Activated CD4-positive, alpha-beta T cell treated with anti-CD3 and anti-CD28 coated beads, Interleukin-2, amount 50 U/mL, for 24 hours (primary cell): ENCODE data around the gene OARD1.
"Not testable (repeated sequence)": the region's sequence is repeated elsewhere in the genome, so short reads cannot be mapped to it uniquely, and the experiment has no call there.

ENCODE experiments used
- DNase-seq, 2 donors: peaks; one replicate each; pipeline ENCODE4 v3.0.0-alpha.2; 2020; ENCODE audit warnings: low read depth in 1 of 2, low spot score in 1 of 2

Gene OARD1

GRCh38 chr6:41071923-41072835, at the start of gene OARD1:
Gene OARD1 (minus strand): TSS chr6:41072356. CDS start chr6:41071634, 722 bp downstream.
- DNase-seq = peak; percentile 99 to 100

DNA sequence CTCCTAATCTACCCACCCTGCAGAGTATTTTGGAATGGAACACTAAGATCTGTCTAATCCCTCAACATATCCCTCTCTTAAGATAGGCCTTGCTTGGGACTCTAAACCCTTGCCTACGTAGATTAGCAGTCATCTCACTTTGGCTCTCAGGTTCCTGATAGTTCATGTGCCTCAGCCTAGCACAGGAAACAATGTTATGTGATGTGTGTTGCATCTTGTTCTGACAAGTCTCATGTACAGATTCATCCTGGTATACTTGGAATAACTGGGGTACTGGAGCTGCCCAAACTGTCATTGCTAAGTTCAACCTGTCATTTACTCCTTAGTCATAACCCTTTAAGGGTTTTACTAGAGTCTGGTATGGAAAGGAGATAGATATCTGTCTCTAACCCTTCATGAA, 47.9 kb upstream of the OARD1 start:
- DNase-seq = no peak

DNA sequence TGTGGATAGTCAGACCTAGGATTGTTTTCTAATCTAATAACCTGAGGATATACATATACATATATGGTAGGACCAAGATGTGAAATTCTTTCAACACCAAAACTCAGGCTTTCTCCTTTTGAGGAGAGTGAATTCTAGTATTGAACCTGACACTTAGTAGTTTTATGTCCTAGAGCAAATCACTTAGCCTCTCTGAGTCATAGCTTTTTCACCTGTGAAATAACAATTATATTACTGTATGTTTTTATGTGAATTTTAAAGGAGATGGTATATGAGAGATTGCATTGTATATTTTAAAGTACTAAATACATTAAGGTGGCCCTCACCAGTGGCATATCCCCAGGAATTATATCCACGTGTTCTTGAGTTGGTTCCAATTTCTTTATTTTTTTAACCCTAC, 47.4 kb upstream of the OARD1 start:
- no peak for DNase-seq

DNA sequence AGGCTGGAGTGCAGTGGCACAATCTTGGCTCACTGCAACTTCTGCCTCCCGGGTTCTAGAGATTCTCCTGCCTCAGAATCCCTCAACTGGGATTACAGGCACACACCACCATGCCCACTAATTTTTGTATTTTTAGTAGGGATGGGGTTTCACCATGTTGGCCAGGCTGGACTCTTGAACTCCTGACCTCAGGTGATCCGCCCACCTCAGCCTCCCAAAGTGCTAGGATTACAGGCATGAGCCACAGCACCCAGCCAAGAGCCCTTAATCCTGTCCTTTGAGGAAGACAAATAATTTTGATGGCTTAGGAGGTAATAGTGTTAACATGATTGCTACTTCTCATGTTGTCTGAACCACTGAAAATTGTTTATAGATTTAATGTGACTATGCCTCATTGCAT, 42.9 kb upstream of the OARD1 start:
- DNase-seq = not testable (repeated sequence)

DNA sequence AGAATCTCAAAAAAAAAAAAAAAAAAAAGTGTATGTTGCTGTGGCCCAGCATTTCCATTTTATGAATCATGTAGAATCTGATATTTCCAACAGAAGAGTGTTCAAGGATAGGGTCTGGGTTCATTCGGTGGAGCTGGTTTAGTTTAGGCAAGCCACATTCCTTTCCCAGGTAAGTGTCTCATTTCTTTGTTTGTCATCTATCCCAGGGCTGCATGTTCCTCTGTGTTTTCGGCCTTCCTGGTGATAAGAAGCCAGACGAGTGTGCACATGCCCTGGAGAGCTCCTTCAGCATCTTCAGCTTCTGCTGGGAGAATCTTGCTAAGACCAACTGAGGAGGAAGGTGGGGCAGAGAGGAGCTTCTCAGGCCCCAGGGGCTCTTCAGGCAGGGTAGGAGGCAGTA, 38.9 kb upstream of the OARD1 start:
- no peak for DNase-seq

- no peak for DNase-seq
These were observed 31.7 kb upstream of the OARD1 start for GRCh38 chr6:41103847-41104246.

GRCh38 chr6:41100871-41101287, 28.7 kb upstream of the OARD1 start:
- DNase-seq = no peak

GRCh38 chr6:41098366-41098765, 26.2 kb upstream of the OARD1 start:
- no peak for DNase-seq

GRCh38 chr6:41097467-41098090, 25.4 kb upstream of the OARD1 start:
- DNase-seq = no peak

GRCh38 chr6:41093729-41094128, 21.6 kb upstream of the OARD1 start:
- DNase-seq = no peak

DNA sequence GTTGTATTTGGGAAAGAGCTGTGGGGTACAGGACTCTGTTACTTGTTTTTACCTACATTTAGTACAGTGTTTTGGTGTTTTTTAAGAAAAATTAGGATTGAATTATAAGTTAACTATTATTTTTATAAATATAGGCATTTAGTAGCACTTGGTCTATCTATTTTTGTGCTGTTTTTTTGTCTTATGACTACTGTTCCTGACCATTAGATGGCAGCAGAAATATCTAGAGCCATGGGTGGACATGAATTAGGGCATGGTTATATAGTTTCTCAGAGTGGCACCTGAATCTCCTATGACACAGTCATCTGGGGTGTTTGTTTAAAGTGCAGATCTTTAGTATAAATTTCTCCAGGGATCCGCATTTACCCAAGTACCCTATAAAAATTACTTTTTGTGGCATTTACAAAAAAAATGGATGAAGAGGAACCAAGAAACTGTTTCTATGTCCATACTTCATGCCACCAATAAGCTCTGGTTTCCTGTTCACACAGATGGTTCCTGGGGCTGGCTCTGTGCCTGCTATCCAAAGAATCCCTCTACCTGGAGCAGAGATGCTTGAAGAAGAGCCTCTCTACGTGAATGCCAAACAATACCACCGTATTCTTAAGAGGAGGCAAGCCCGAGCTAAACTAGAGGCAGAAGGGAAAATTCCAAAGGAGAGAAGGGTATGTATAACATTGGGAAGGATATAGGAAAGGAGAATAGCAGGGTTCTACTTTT, 20.4 kb upstream of the OARD1 start:
- no peak for DNase-seq

- DNase-seq = no peak
These were observed 18.9 kb upstream of the OARD1 start for GRCh38 chr6:41090841-41091761.

GRCh38 chr6:41088451-41088850, 16.3 kb upstream of the OARD1 start:
- no peak for DNase-seq

DNA sequence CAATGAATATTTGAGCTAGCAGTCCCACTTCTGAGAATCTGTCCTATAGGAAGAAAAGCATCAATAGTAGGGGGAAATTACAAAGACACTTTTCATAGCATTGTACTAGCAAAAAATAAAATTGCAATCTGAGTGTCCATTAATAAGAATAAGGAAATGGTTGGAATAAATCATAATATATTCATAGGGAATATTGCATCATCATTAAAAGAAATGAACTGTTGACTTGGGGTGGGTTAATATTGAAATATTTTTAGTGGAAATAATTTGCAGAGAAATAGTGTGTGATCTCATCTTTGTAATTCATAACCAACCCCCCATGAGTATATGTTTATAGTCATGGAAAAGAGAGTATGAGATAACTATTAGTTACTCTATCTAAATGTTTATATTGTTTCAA, 13.0 kb upstream of the OARD1 start:
- no peak for DNase-seq

GRCh38 chr6:41083072-41083471, 10.9 kb upstream of the OARD1 start:
- no peak for DNase-seq

DNA sequence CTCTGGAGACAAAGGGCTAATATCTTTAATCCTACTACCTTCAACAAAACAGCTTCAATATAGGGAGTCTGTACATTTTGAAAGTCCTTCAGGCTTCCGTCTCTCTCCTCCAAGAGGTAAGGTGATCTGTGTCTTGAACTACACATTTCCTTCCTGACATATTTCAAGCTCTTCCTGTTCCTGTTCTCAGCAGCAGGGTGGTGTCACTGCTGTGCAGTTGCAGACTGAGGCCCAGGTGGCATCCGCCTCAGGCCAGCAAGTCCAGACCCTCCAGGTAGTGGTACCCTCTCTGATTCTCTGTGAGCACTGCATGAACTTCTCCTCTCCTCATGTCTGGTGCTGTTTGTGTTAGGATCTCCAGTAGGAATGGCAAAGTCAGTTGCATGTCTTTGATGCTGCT, 8.5 kb upstream of the OARD1 start:
- no peak for DNase-seq

- DNase-seq = no peak
These were observed 6.9 kb upstream of the OARD1 start for GRCh38 chr6:41079080-41079479.

- DNase-seq = no peak
These were observed 5.9 kb upstream of the OARD1 start for GRCh38 chr6:41078101-41078500.

- DNase-seq = no peak
These were observed 5.4 kb upstream of the OARD1 start for GRCh38 chr6:41077536-41077935.

DNA sequence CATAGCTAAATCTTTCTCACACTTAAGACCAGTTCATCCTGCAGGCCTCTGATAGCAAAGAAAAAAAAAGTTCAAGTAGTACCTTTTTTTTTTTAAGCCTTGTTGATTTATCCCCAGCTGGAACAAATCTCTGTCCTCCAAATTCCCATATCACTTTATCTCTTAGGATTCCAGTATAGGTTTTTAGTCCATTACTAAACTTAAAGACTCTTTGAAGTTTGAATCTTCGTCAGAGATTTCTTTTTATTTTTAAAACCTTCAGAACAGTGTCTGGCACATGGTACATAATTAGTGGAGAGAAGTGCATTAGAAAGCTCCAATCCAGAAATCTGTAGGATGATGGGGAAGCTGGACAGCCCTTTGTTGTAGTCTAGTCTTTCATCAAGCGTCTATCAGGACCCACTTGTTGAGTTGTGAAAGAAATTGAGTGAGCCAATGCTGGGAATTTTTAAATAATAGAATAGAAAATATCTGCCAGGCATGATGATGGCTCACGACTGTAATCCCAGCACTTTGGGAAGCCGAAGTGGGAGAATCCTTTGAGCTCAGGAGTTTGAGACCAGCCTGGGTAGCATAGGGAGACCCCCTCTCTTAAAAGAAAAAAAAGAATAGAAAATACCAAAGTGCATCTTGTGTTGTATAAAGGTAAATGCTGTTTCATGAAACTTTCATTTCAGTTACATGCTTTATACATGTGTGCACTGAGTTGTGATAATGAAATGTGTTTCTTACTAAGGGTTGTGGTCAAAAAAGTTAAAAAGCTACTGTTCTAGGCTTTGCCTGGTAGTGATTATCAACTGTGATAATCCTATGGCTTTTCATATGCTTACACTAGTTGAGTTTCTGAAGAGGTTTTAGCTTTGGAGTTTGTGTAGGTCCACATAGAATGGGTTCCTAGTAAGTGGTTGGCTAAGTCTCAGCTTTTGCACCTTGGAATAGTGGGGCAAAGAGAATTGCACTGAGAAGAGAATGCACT, 3.8 kb upstream of the OARD1 start:
- no peak for DNase-seq
